HEK293 (cell line): ENCODE data around the gene CMTM2.

ENCODE experiments used
- CTCF ChIA-PET: fragments of 350-600 bp; formaldehyde crosslinking; extraction: SDS; loops from one replicate; lab custom pipeline; 2021; ENCODE audit warnings: antibody characterized with exemption; lab: Yijun Ruan, JAX
- POLR2A ChIA-PET: fragments of 300-600 bp; formaldehyde crosslinking; extraction: SDS; loops from one replicate; lab custom pipeline; 2020; ENCODE audit warnings: antibody characterized with exemption, inconsistent platforms; lab: Yijun Ruan, JAX
- H3K27ac ChIP-seq: fragments of 200-500 bp; sonication (Bioruptor generic); 2 replicates; pipeline ENCODE4 v1.5.1; 2014; ENCODE audit warnings: low read depth, low read length, control low read depth, inconsistent platforms; ENCODE audit errors: extremely low read depth
- H3K36me3 ChIP-seq, 2 experiments: fragments of 200-500 bp in 1 of 2; sonication (Bioruptor generic) in 1 of 2; 1 replicate in 1 of 2; 2 replicates in 1 of 2; pipeline ENCODE4 v1.5.1; 2014 to 2017; ENCODE audit warnings: inconsistent platforms in 2 of 2, low read length in 2 of 2; ENCODE audit not compliant: control insufficient read depth in 2 of 2, insufficient read depth in 1 of 2
- H3K4me1 ChIP-seq: fragments of 200-500 bp; sonication (Bioruptor generic); 2 replicates; pipeline ENCODE4 v1.5.1; 2014; ENCODE audit warnings: mild to moderate bottlenecking, low read length, inconsistent platforms; ENCODE audit not compliant: control insufficient read depth, insufficient read depth
- H3K4me3 ChIP-seq: 2 replicates; pipeline ENCODE4 v1.5.1; 2011; ENCODE audit warnings: low read depth, mild to moderate bottlenecking, control low read depth, low read length, moderate library complexity
- H3K9me3 ChIP-seq: fragments of 200-500 bp; sonication (Bioruptor generic); 2 replicates; pipeline ENCODE4 v1.5.1; 2014; ENCODE audit warnings: low read depth, low read length, inconsistent platforms; ENCODE audit not compliant: control insufficient read depth, insufficient read depth
- EGR2 ChIP-seq: fragments of 450-650 bp; formaldehyde crosslinking; IDR thresholded peaks from 2 replicates; pipeline ENCODE4 v1.5.1; 2016; ENCODE audit warnings: low read depth, missing biosample characterization, missing genetic modification characterization
- GLI2 ChIP-seq: fragments of 450-650 bp; formaldehyde crosslinking; IDR thresholded peaks from 2 replicates; pipeline ENCODE4; 2017; ENCODE audit warnings: missing biosample characterization, missing genetic modification characterization, low read depth, borderline replicate concordance
- IKZF3 ChIP-seq: fragments of 450-650 bp; IDR thresholded peaks from 2 replicates; pipeline ENCODE4 v1.5.0; 2018; ENCODE audit warnings: missing biosample characterization, mild to moderate bottlenecking, missing genetic modification characterization, moderate library complexity
- KLF1 ChIP-seq: fragments of 450-650 bp; formaldehyde crosslinking; IDR thresholded peaks from 2 replicates; pipeline ENCODE4 v1.5.1; 2016; ENCODE audit warnings: missing biosample characterization, missing genetic modification characterization
- KLF16 ChIP-seq: fragments of 450-650 bp; formaldehyde crosslinking; IDR thresholded peaks from 2 replicates; pipeline ENCODE4 v1.5.1; 2017; ENCODE audit warnings: missing biosample characterization, missing genetic modification characterization
- KLF8 ChIP-seq: fragments of 450-650 bp; formaldehyde crosslinking; IDR thresholded peaks from 2 replicates; pipeline ENCODE4 v1.5.1; 2016; ENCODE audit warnings: missing biosample characterization, missing genetic modification characterization
- PRDM1 ChIP-seq: fragments of 450-650 bp; formaldehyde crosslinking; IDR thresholded peaks from 2 replicates; pipeline ENCODE4; 2016; ENCODE audit warnings: missing biosample characterization, missing genetic modification characterization
- TRIM28 ChIP-seq: IDR thresholded peaks from 2 replicates; pipeline ENCODE4 v1.6.1; 2011; ENCODE audit warnings: low read length, control low read depth, borderline replicate concordance
- ZBTB10 ChIP-seq: fragments of 450-650 bp; formaldehyde crosslinking; IDR thresholded peaks from 2 replicates; pipeline ENCODE4 v1.5.1; 2016; ENCODE audit warnings: missing biosample characterization, missing genetic modification characterization
- ZBTB11 ChIP-seq: fragments of 450-650 bp; formaldehyde crosslinking; conservative IDR thresholded peaks from 2 replicates; pipeline ENCODE4 v1.5.1; 2016; ENCODE audit warnings: low read depth, missing biosample characterization, missing genetic modification characterization
- ZBTB44 ChIP-seq: fragments of 450-650 bp; IDR thresholded peaks from 2 replicates; pipeline ENCODE4 v1.5.1; 2018; ENCODE audit warnings: missing biosample characterization, mild to moderate bottlenecking, missing genetic modification characterization
- ZBTB48 ChIP-seq: fragments of 450-650 bp; formaldehyde crosslinking; IDR thresholded peaks from 2 replicates; pipeline ENCODE4 v1.5.1; 2016; ENCODE audit warnings: missing biosample characterization, missing genetic modification characterization
- ZNF221 ChIP-seq: fragments of 450-650 bp; formaldehyde crosslinking; IDR thresholded peaks from 2 replicates; pipeline ENCODE4 v1.5.1; 2017; ENCODE audit warnings: missing biosample characterization, missing genetic modification characterization, borderline replicate concordance
- ZNF324 ChIP-seq: fragments of 450-650 bp; formaldehyde crosslinking; IDR thresholded peaks from 2 replicates; pipeline ENCODE4 v1.5.1; 2016; ENCODE audit warnings: missing biosample characterization, missing genetic modification characterization
- ZNF48 ChIP-seq: fragments of 450-650 bp; formaldehyde crosslinking; IDR thresholded peaks from 2 replicates; pipeline ENCODE4 v1.5.1; 2016; ENCODE audit warnings: missing biosample characterization, missing genetic modification characterization
- ZNF501 ChIP-seq: fragments of 450-650 bp; formaldehyde crosslinking; IDR thresholded peaks from 2 replicates; pipeline ENCODE4 v1.5.1; 2016; ENCODE audit warnings: missing biosample characterization, missing genetic modification characterization
- ZNF571 ChIP-seq: fragments of 450-650 bp; formaldehyde crosslinking; IDR thresholded peaks from 2 replicates; pipeline ENCODE4 v1.5.0; 2017; ENCODE audit warnings: missing biosample characterization, missing genetic modification characterization
- ZNF610 ChIP-seq: fragments of 450-650 bp; formaldehyde crosslinking; IDR thresholded peaks from 2 replicates; pipeline ENCODE4 v1.5.1; 2016; ENCODE audit warnings: missing biosample characterization, missing genetic modification characterization, borderline replicate concordance
- ZNF645 ChIP-seq: fragments of 450-650 bp; formaldehyde crosslinking; IDR thresholded peaks from 2 replicates; pipeline ENCODE4; 2016; ENCODE audit warnings: missing biosample characterization, missing genetic modification characterization
- ZNF677 ChIP-seq: fragments of 450-650 bp; IDR thresholded peaks from 2 replicates; pipeline ENCODE4 v1.5.0; 2018; ENCODE audit warnings: missing biosample characterization, mild to moderate bottlenecking, missing genetic modification characterization, moderate library complexity
- ZNF701 ChIP-seq: fragments of 450-650 bp; formaldehyde crosslinking; IDR thresholded peaks from 2 replicates; pipeline ENCODE4 v1.5.1; 2016; ENCODE audit warnings: missing biosample characterization, missing genetic modification characterization
- ZNF707 ChIP-seq: fragments of 450-650 bp; formaldehyde crosslinking; IDR thresholded peaks from 2 replicates; pipeline ENCODE4 v1.5.1; 2016; ENCODE audit warnings: missing biosample characterization, missing genetic modification characterization
- ZNF791 ChIP-seq: fragments of 450-650 bp; formaldehyde crosslinking; IDR thresholded peaks from 2 replicates; pipeline ENCODE4 v1.5.1; 2016; ENCODE audit warnings: missing biosample characterization, missing genetic modification characterization
- ZSCAN18 ChIP-seq: fragments of 450-650 bp; formaldehyde crosslinking; IDR thresholded peaks from 2 replicates; pipeline ENCODE4 v1.5.1; 2016; ENCODE audit warnings: missing biosample characterization, missing genetic modification characterization

CMTM2 gene

GRCh38 chr16:66588981-66589713 is 9.9 kb downstream of the CMTM2 start (continued):
- TF ChIP-seq ZNF707 (no peak), ZNF677 (no peak), ZNF48 (tag by site-specific recombination) (no peak), ZNF645 (tag by site-specific recombination) (no peak), IKZF3 (tag by site-specific recombination) (no peak), ZNF221 (tag by site-specific recombination) (no peak)

- Histone ChIP-seq H3K27ac (no peak overlapping the region), H3K4me3 (no peak overlapping the region)
- TF ChIP-seq ZNF571 (tag by site-specific recombination) = no peak
- no peak for TF ChIP-seq TRIM28
- peak; percentile 92 for TF ChIP-seq PRDM1
- TF ChIP-seq EGR2 (tag by site-specific recombination) = no peak
- no peak for TF ChIP-seq ZBTB48 (tag by site-specific recombination)
- no peak for TF ChIP-seq KLF1 (tag by site-specific recombination)
- TF ChIP-seq, all 188 proteins: peak for 1
- Histone ChIP-seq H3K4me1 (no peaks in the 10 kb centered on the region), H3K36me3 (no peaks in the 10 kb centered on the region), H3K9me3 (no peaks in the 10 kb centered on the region)
- ChIA-PET POLR2A (no interaction called here), CTCF (interaction anchor here (0.6 to 1.8 kb wide), 5 partner anchors 9 to 128 kb away, joined by 3 to 7 read pairs (median 4); no protein-coding TSS in a partner anchor)
Measured at GRCh38 chr16:66590322-66590721, 11.1 kb downstream of the CMTM2 start.

GRCh38 chr16:66591018-66591417 is 11.8 kb downstream of the CMTM2 start:
- ChIA-PET POLR2A (no interaction called here), CTCF (interaction anchor here (1.8 kb wide), 1 partner anchor 60 kb away, joined by 7 read pairs; no protein-coding TSS in a partner anchor)
- Histone ChIP-seq H3K4me3 (no peak overlapping the region), H3K27ac (no peak overlapping the region), H3K4me1 (no peaks in the 10 kb centered on the region), H3K9me3 (no peaks in the 10 kb centered on the region), H3K36me3 (no peaks in the 10 kb centered on the region)
- no peak for TF ChIP-seq ZNF571 (tag by site-specific recombination)
- no peak for TF ChIP-seq ZNF701
- no peak for TF ChIP-seq ZBTB44 (tag by site-specific recombination)
- no peak for TF ChIP-seq ZSCAN18 (tag by site-specific recombination)
- no peak for TF ChIP-seq ZNF324 (tag by site-specific recombination)
- TF ChIP-seq ZBTB10 = no peak
- no peak for TF ChIP-seq ZNF791 (tag by site-specific recombination)
- TF ChIP-seq ZBTB11 (tag by site-specific recombination) = no peak
- TF ChIP-seq ZNF501 (tag by site-specific recombination) = no peak
- no peak for TF ChIP-seq ZNF610 (tag by site-specific recombination)
- TF ChIP-seq KLF8 (tag by site-specific recombination) = no peak
- TF ChIP-seq KLF16 (tag by site-specific recombination) = no peak
- TF ChIP-seq GLI2 (tag by site-specific recombination) = no peak
